Activated CD4-positive, alpha-beta T cell treated with anti-CD3 and anti-CD28 coated beads for 36 hours (primary cell): ENCODE measurements around the gene ARF6. TPM values are rescaled to one million over a fixed set of nuclear protein-coding genes. Genes with fewer than 3 reads are reported as not detected.
"Not testable (repeated sequence)": the region's sequence is repeated elsewhere in the genome, so short reads cannot be mapped to it uniquely, and the experiment has no call there.

Experiments used
- ATAC-seq: fragments of 200-7000 bp; cut with Tn5 transposase; one replicate; pipeline ENCODE4 v1.10.0; 2021; ENCODE audit warnings: mild to moderate bottlenecking, moderate library complexity
- CTCF ChIA-PET: fragments of 350-600 bp; sonication (Branson Sonifier 250); formaldehyde crosslinking; loops from one replicate; lab custom pipeline; 2021; ENCODE audit warnings: antibody characterized with exemption; lab: Charles Lee
- POLR2A ChIA-PET: fragments of 350-600 bp; sonication (Branson Sonifier 250); formaldehyde crosslinking; loops from one replicate; lab custom pipeline; 2021; ENCODE audit warnings: antibody characterized with exemption, inconsistent platforms; lab: Charles Lee
- DNase-seq: peaks from one replicate; pipeline ENCODE4 v3.0.0-alpha.2; 2020
- H3K27ac Mint-ChIP-seq: one replicate; pipeline ENCODE4 v1.8.0; 2021; ENCODE audit warnings: mixed read lengths
- H3K27me3 Mint-ChIP-seq: one replicate; pipeline ENCODE4 v1.8.0; 2021; ENCODE audit warnings: mixed read lengths
- H3K36me3 Mint-ChIP-seq: one replicate; pipeline ENCODE4 v1.8.0; 2021; ENCODE audit warnings: low read depth, mixed read lengths
- H3K4me1 Mint-ChIP-seq: one replicate; pipeline ENCODE4 v1.8.0; 2021; ENCODE audit warnings: mixed read lengths
- H3K4me3 Mint-ChIP-seq: one replicate; pipeline ENCODE4 v1.8.0; 2021; ENCODE audit warnings: mild to moderate bottlenecking, moderate library complexity, mixed read lengths
- H3K9me3 Mint-ChIP-seq: one replicate; pipeline ENCODE4 v1.8.0; 2021; ENCODE audit warnings: low read depth, mixed read lengths
- intact Hi-C, 2 experiments: fragments of 100-400 bp; cut with DNase I in 1 of 2; cut with micrococcal nuclease in 1 of 2; formaldehyde crosslinking; loops; one replicate each; pipeline versions ENCODE4 v1.14.2 to v1.15.1; 2022 to 2024; cut with DNase I, micrococcal nuclease
- total RNA-seq, 2 experiments: library from RNA; stranded (reverse); gene quantifications; one replicate each; pipeline ENCODE4 v1.2.3, GENCODE V29; 2021

The ARF6 gene
- total RNA-seq, 2 experiments from 2014 or later: 172 to 181 TPM

DNA sequence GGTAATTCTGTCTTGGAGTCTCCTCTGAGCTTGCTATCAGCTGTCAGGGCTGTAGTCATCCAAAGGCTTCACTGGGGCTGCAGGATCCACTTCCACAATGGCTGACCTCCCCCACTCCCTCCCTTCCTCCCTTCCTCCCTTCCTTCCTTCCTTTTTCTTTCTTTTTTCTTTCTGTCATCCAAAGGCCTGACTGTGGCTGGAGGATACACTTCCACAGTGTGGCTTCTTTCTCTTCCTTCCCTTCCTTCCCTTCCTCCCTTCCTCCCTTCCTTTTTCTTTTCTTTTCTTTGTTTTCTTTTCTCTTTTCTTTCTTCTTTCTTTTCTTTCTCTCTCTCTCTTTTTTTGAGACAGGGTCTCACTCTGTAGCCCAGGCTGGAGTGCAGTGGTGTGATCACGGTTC is 30.6 kb downstream of the ARF6 start:
- no peak for ATAC-seq
- Mint-ChIP-seq H3K4me1 (peaks cover 5% of the 10 kb centered on the region), H3K27me3 (no peaks in the 10 kb centered on the region), H3K9me3 (no peaks in the 10 kb centered on the region), H3K4me3 (no peak overlapping the region), H3K27ac (no peak overlapping the region), H3K36me3 (no peaks in the 10 kb centered on the region)
- ChIA-PET POLR2A (no interaction called here), CTCF (interaction anchor here (1.0 kb wide), 1 partner anchor 12 kb away, joined by 4 read pairs; no protein-coding TSS in a partner anchor)
- intact Hi-C loops: no loop called here
- no peak for DNase-seq

GRCh38 chr14:49923881-49924280 is 31.0 kb downstream of the ARF6 start:
- intact Hi-C loops: no loop called here
- DNase-seq: no peak
- H3K9me3 Mint-ChIP-seq: no peaks in the 10 kb centered on the region
- H3K4me3 Mint-ChIP-seq: no peak overlapping the region
- peaks cover 5% of the 10 kb centered on the region for H3K4me1 Mint-ChIP-seq
- H3K27me3 Mint-ChIP-seq: no peaks in the 10 kb centered on the region
- ChIA-PET POLR2A (no interaction called here), CTCF (interaction anchor here (0.5 to 0.6 kb wide), 2 partner anchors 188 to 866 kb away, joined by 3 to 4 read pairs; no protein-coding TSS in a partner anchor)
- H3K36me3 Mint-ChIP-seq: no peaks in the 10 kb centered on the region
- no peak for ATAC-seq
- no peak overlapping the region for H3K27ac Mint-ChIP-seq

DNA sequence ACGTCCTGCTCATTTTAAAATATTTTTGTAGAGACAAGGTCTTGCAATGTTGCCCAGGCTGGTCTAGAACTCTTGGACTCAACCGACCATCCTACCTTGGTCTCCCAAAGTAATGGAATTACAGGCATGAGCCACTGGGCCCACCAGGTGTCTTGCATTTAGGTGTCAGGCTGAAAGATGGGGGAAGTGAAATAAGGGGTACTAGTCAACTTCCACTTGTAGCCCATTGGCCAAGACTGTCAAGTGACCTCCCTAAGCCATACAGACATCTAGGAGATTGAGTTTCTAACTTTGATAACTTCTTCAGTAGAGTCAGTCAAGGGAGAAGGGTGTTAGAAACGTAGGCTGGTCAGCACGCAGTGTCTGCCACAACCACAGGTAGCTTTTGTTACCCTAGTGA is 32.0 kb downstream of the ARF6 start:
- H3K36me3 Mint-ChIP-seq: no peaks in the 10 kb centered on the region
- H3K27me3 Mint-ChIP-seq: no peaks in the 10 kb centered on the region
- H3K9me3 Mint-ChIP-seq: no peaks in the 10 kb centered on the region
- no peak overlapping the region for H3K27ac Mint-ChIP-seq
- ATAC-seq (no peak), DNase-seq (no peak)
- H3K4me1 Mint-ChIP-seq: peaks cover 5% of the 10 kb centered on the region
- H3K4me3 Mint-ChIP-seq: no peak overlapping the region
- ChIA-PET POLR2A (no interaction called here), CTCF (interaction anchor here (0.6 kb wide), 1 partner anchor 114 kb away, joined by 3 read pairs; no protein-coding TSS in a partner anchor)
- intact Hi-C loops: no loop called here

GRCh38 chr14:49926803-49927202 is 33.9 kb downstream of the ARF6 start:
- intact Hi-C loops: no loop called here
- POLR2A ChIA-PET: no interaction called here
- ATAC-seq: no peak
- Mint-ChIP-seq H3K4me3 (no peak overlapping the region), H3K36me3 (peaks cover 3% of the 10 kb centered on the region), H3K9me3 (no peaks in the 10 kb centered on the region), H3K27ac (no peak overlapping the region), H3K4me1 (peaks cover 8% of the 10 kb centered on the region), H3K27me3 (no peaks in the 10 kb centered on the region)
- CTCF ChIA-PET: interaction anchor here (1.0 kb wide), 1 partner anchor 178 kb away, joined by 3 read pairs; no protein-coding TSS in a partner anchor
- DNase-seq: no peak

DNA sequence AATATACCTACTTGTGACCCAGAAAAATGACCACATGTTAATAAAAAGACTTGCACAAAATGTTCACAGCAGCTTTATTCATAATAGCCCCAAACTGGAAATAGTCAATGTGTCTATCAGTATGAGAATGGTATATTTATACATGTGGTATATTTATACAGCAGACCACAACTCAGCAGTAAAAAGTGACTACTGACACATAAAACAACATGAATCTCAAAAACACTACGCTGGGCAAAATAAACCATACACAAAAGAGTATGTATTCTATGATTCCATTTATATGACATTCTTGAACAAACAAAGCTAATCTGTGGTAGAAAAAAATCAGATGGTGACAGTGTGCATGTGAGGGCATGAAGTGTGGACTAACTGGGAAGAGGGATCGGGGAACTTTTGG is 35.1 kb downstream of the ARF6 start:
- H3K4me1 Mint-ChIP-seq: peaks cover 5% of the 10 kb centered on the region
- DNase-seq (no peak), ATAC-seq (no peak)
- no peaks in the 10 kb centered on the region for H3K9me3 Mint-ChIP-seq
- CTCF ChIA-PET: interaction anchor here (1.2 kb wide), 1 partner anchor 12 kb away, joined by 4 read pairs; no protein-coding TSS in a partner anchor
- intact Hi-C loops: no loop called here
- no peak overlapping the region for H3K4me3 Mint-ChIP-seq
- peaks cover 3% of the 10 kb centered on the region for H3K36me3 Mint-ChIP-seq
- POLR2A ChIA-PET: no interaction called here
- no peak overlapping the region for H3K27ac Mint-ChIP-seq
- H3K27me3 Mint-ChIP-seq: no peaks in the 10 kb centered on the region

- Mint-ChIP-seq H3K27ac (no peak overlapping the region), H3K4me1 (peaks cover 5% of the 10 kb centered on the region), H3K4me3 (no peak overlapping the region), H3K9me3 (no peaks in the 10 kb centered on the region), H3K36me3 (peaks cover 3% of the 10 kb centered on the region), H3K27me3 (no peaks in the 10 kb centered on the region)
- CTCF ChIA-PET: interaction anchor here (0.9 kb wide), 1 partner anchor 9 kb away, joined by 3 read pairs; no protein-coding TSS in a partner anchor
- POLR2A ChIA-PET: interaction anchor here (0.7 kb wide), 1 partner anchor 13 kb away, joined by 5 read pairs; no protein-coding TSS in a partner anchor
- ATAC-seq: no peak
- DNase-seq: no peak
- intact Hi-C loops: no loop called here
Measured at GRCh38 chr14:49930720-49931119, 37.8 kb downstream of the ARF6 start.

DNA sequence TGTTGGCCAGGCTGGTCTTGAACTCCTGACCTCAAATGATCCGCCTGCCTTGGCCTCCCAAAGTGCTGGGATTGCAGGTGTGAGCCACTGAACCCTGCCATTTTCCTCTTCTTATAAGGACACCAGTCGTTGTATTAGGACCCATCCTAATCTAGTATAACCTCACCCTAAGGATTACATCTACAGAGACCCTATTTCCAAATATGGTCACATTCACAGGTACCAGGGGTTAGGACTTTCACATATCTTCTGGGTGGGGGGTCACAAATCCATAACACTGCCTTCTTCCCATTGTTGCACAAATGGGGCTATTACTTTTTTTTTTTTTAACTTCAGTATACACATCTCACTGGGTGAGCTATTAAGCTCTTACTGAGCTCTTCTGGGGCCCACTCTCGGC is 38.6 kb downstream of the ARF6 start:
- Mint-ChIP-seq H3K4me3 (no peak overlapping the region), H3K36me3 (peaks cover 10% of the 10 kb centered on the region), H3K27me3 (no peaks in the 10 kb centered on the region), H3K27ac (no peak overlapping the region), H3K4me1 (peaks cover 10% of the 10 kb centered on the region), H3K9me3 (peaks cover 3% of the 10 kb centered on the region)
- CTCF ChIA-PET: no interaction called here
- intact Hi-C loops: no loop called here
- DNase-seq (no peak), ATAC-seq (no peak)
- POLR2A ChIA-PET: no interaction called here

GRCh38 chr14:49933128-49933527 is 40.2 kb downstream of the ARF6 start:
- POLR2A ChIA-PET: no interaction called here
- intact Hi-C loops: no loop called here
- DNase-seq (no peak), ATAC-seq (no peak)
- Mint-ChIP-seq H3K27me3 (no peaks in the 10 kb centered on the region), H3K4me1 (peaks cover 10% of the 10 kb centered on the region), H3K27ac (no peak overlapping the region), H3K36me3 (peaks cover 15% of the 10 kb centered on the region), H3K4me3 (no peak overlapping the region), H3K9me3 (peaks cover 7% of the 10 kb centered on the region)
- CTCF ChIA-PET: interaction anchor here (1.0 to 1.2 kb wide), 2 partner anchors 10 to 72 kb away, joined by 3 to 4 read pairs; no protein-coding TSS in a partner anchor

DNA sequence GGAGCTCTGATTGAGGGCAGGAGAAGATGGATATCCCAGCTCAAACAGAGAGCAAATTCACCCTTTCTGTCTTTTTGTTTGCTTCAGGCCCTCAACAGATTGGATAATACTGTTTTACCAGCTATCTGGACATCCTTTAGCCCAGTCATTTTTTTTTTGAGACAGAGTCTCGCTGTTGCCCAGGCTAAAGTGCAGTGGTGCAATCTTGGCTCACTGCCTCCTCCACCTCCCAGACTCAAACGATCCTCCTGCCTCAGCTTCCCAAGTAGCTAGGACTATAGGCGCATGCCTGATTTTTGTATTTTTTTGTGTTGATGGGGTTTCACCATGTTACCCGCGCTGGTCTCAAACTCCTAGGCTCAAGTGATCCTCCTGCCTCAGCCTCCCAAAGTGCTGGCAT is 40.8 kb downstream of the ARF6 start:
- peaks cover 18% of the 10 kb centered on the region for H3K36me3 Mint-ChIP-seq
- DNase-seq (no peak), ATAC-seq (no peak)
- no peak overlapping the region for H3K4me3 Mint-ChIP-seq
- H3K4me1 Mint-ChIP-seq: peaks cover 10% of the 10 kb centered on the region
- H3K27ac Mint-ChIP-seq: no peak overlapping the region
- CTCF ChIA-PET: interaction anchor here (1.0 to 1.2 kb wide), 2 partner anchors 9 to 72 kb away, joined by 3 to 4 read pairs; no protein-coding TSS in a partner anchor
- intact Hi-C loops: no loop called here
- POLR2A ChIA-PET: no interaction called here
- H3K9me3 Mint-ChIP-seq: peaks cover 11% of the 10 kb centered on the region
- H3K27me3 Mint-ChIP-seq: no peaks in the 10 kb centered on the region

DNA sequence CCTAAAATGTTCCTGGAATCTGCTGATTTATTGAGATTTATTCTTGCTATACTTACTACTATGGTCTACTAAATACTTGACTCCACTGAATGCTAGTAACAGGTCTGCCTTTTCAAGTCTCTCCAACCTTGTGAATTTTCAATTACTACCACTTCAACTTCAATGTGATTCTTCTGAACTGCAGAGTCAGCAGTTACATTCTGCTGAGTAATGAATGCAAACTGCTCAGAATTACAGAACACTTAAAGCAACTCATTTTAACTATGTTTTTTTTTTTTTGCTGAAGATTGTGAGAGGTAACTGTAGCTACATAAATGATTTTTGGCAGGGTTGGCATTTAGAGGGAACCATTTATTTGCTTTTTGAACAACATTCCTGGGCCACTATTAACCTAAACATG is 41.8 kb downstream of the ARF6 start:
- no peak for ATAC-seq
- H3K4me1 Mint-ChIP-seq: peaks cover 12% of the 10 kb centered on the region
- ChIA-PET POLR2A (no interaction called here), CTCF (no interaction called here)
- DNase-seq: no peak
- peaks cover 13% of the 10 kb centered on the region for H3K9me3 Mint-ChIP-seq
- no peak overlapping the region for H3K4me3 Mint-ChIP-seq
- H3K27ac Mint-ChIP-seq: no peak overlapping the region
- H3K36me3 Mint-ChIP-seq: peaks cover 20% of the 10 kb centered on the region
- intact Hi-C loops: no loop called here
- H3K27me3 Mint-ChIP-seq: no peaks in the 10 kb centered on the region

- ATAC-seq: no peak
- intact Hi-C loops: no loop called here
- H3K9me3 Mint-ChIP-seq: peaks cover 13% of the 10 kb centered on the region
- no peak for DNase-seq
- no peak overlapping the region for H3K27ac Mint-ChIP-seq
- peaks cover 20% of the 10 kb centered on the region for H3K4me1 Mint-ChIP-seq
- POLR2A ChIA-PET: no interaction called here
- no peaks in the 10 kb centered on the region for H3K27me3 Mint-ChIP-seq
- H3K4me3 Mint-ChIP-seq: no peak overlapping the region
- CTCF ChIA-PET: no interaction called here
- H3K36me3 Mint-ChIP-seq: peaks cover 19% of the 10 kb centered on the region
Measured at GRCh38 chr14:49935526-49935925, 42.6 kb downstream of the ARF6 start.

- ATAC-seq, intact Hi-C loops, H3K27ac Mint-ChIP-seq, CTCF ChIA-PET, H3K27me3 Mint-ChIP-seq, DNase-seq, POLR2A ChIA-PET, H3K4me3 Mint-ChIP-seq: not testable (repeated sequence)
- Mint-ChIP-seq H3K36me3 (peaks cover 18% of the 10 kb centered on the region), H3K4me1 (peaks cover 22% of the 10 kb centered on the region), H3K9me3 (peaks cover 13% of the 10 kb centered on the region)
Measured at GRCh38 chr14:49936246-49936645, 43.4 kb downstream of the ARF6 start.
